ENCODE results near the gene MYL3. TPM values are rescaled to one million over a fixed set of nuclear protein-coding genes. Genes with fewer than 3 reads are reported as not detected.
A peak's percentile ranks its signal among the peaks of the same experiment; 100 is the strongest.

MYL3 gene
- total and polyA plus RNA-seq, 4 donors, result 1.8 to 14.3 (median 2.8) TPM

DNA sequence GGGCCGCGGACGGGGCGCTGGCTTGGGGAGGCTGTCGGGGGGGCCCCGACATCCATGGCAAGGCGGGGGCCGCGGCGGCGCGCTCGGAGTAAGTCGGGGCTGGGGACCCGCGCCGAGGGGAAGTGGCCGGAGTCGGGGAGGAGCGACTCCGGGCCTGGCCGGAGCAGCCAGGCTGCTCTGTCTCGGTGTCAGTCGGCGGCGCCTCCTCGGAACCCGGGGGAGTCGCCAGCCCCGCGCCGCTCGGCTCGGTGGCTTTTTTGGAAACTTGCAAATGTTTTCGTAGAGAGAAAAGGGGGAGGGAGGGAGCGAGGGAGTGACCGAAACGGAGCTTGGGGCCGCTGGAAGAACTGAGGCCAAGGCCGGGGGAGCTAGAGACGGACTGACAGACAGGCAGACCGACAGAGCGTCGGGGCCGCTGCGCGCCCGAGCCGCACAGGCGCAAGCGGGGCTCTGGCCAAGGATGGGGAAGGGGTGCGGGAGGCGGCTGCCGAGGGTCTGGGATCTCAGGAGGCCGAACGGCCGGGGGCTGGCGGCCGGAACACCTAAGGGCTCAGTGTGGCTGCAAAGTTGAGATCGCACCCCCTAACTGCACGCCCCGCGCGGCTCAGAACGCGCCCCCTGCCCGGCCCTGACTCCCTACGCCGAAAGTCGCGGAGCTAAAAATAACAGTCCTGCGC, 19.3 kb upstream of the MYL3 start:
- H3K27ac ChIP-seq (ENCODE audit: low read depth in 1 of 2, low read length in 2 of 2), result peak overlapping the region in 1 of 2 donors; percentile 32
- H3K36me3 ChIP-seq (ENCODE audit: control insufficient read depth in 1 of 2, insufficient read depth in 2 of 2, low read length in 1 of 2), result no peaks in the 10 kb centered on the region
- no peaks in the 10 kb centered on the region for H3K27me3 ChIP-seq (ENCODE audit: control insufficient read depth in 1 of 2, insufficient read depth in 2 of 2, low read length in 1 of 2)
- intact Hi-C loops (cut with DNase I), result no loop called here
- H3K4me1 ChIP-seq (ENCODE audit: control insufficient read depth in 1 of 2, insufficient read depth in 2 of 2, low read length in 2 of 2), result no peaks in the 10 kb centered on the region
- H3K9me3 ChIP-seq (ENCODE audit: control insufficient read depth, low read length), result no peaks in the 10 kb centered on the region
- WGBS, 2 donors, result 0 to 1% methylated on average over 50 to 72 of the region's 72 CpGs
- DNase-seq (peak in 1 of 2 donors; percentile 82), ATAC-seq (ENCODE audit: low FRiP score) (peak; percentile 56)
- peak overlapping the region; percentile 57 to 66 for H3K4me3 ChIP-seq (ENCODE audit: low read length in 2 of 2)

DNA sequence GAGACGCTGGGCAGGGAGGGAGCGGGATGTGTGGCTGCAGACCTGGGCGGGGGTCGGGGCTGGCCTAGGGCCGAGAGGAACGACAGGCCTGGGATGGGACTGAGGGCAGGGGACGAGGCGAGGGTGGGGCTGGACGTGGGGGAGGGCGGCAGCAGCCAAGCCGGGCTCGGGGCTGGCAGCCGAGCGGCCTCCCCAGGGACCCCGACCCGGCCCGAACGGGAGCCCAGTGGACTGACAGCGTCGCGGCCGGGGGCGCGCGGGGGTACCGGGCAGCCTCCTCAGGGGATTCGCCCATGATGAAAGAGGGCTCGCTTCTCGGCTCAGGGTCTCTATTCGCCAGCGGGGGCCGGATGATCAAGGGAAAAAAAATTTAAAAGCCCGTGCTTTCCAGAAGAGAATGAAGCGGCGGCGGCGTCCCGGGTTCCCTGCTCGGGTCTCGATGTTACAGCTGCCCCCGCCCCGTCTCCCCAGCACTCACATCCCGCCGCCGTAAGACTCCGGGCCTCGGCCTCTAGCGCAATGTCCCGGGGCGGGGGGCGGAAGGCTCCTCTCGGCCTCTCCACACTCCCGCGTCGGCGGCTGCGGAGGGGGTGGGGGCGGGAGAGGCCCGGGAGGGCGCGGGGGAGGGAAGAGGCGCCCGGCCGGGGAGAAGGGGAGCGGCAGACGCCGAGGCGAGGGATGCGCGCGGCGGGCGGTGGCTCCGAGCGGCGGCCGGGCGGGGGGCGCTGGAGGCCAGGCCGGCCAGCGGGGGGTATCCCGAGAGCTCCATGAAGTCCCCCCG, 18.5 kb upstream of the MYL3 start:
- ATAC-seq (ENCODE audit: low FRiP score), result peak; percentile 47
- Histone ChIP-seq H3K27ac (ENCODE audit: low read depth in 1 of 2, low read length in 2 of 2) (no peak overlapping the region), H3K4me1 (ENCODE audit: control insufficient read depth in 1 of 2, insufficient read depth in 2 of 2, low read length in 2 of 2) (no peaks in the 10 kb centered on the region), H3K36me3 (ENCODE audit: control insufficient read depth in 1 of 2, insufficient read depth in 2 of 2, low read length in 1 of 2) (no peaks in the 10 kb centered on the region), H3K9me3 (ENCODE audit: control insufficient read depth, low read length) (no peaks in the 10 kb centered on the region), H3K4me3 (ENCODE audit: low read length in 2 of 2) (peak overlapping the region; percentile 57 to 66), H3K27me3 (ENCODE audit: control insufficient read depth in 1 of 2, insufficient read depth in 2 of 2, low read length in 1 of 2) (no peaks in the 10 kb centered on the region)
- intact Hi-C loops (cut with DNase I), result no loop called here
- 1 to 2% methylated on average over 44 to 83 of the region's 83 CpGs for WGBS, 2 donors
- DNase-seq, result peak in 1 of 2 donors; percentile 84

DNA sequence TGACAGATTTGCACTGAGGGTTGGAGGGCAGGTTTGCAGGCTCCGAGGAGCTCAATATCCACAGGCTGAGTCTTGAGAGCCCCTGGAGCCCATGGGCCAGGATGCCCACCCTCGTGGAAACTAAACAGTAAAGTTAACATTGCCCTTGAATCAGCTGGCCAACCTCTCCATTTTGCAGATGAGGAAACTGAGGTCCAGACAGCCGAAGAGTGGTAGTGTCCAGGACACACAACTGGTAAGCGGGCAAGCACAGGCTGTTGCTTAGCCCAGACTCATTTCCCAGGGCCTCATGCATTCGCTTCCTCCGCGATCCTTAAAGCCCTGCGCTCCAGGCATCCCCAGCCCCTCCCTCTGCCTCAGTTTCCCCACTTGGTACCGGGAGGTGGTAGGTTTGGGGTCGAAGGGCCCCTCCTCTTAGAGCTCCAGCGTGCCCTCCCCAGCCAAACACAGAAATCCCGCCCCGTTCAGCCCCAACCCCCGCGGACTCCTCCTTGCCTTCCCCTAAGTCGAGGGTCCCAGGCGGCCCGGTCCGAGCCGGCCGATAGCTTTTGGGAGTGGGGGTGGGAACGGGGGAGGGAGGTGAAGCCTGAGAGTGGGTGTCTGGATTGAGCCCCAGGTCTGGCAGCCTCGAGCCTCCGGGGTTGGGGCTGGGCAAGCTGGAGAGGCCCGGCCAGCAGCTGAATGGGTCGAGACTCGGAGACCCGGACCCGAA, 17.8 kb upstream of the MYL3 start:
- H3K4me3 ChIP-seq (ENCODE audit: low read length in 2 of 2), result peak overlapping the region in 1 of 2 donors; percentile 57
- ATAC-seq (ENCODE audit: low FRiP score), result no peak
- intact Hi-C loops (cut with DNase I), result no loop called here
- no peaks in the 10 kb centered on the region for H3K36me3 ChIP-seq (ENCODE audit: control insufficient read depth in 1 of 2, insufficient read depth in 2 of 2, low read length in 1 of 2)
- no peaks in the 10 kb centered on the region for H3K4me1 ChIP-seq (ENCODE audit: control insufficient read depth in 1 of 2, insufficient read depth in 2 of 2, low read length in 2 of 2)
- no peak for DNase-seq
- WGBS, 2 donors, result 52 to 53% methylated on average over 28 to 29 of the region's 29 CpGs
- H3K27ac ChIP-seq (ENCODE audit: low read depth in 1 of 2, low read length in 2 of 2), result no peak overlapping the region
- no peaks in the 10 kb centered on the region for H3K9me3 ChIP-seq (ENCODE audit: control insufficient read depth, low read length)
- no peaks in the 10 kb centered on the region for H3K27me3 ChIP-seq (ENCODE audit: control insufficient read depth in 1 of 2, insufficient read depth in 2 of 2, low read length in 1 of 2)

- ATAC-seq (ENCODE audit: low FRiP score) (no peak), DNase-seq (no peak)
- WGBS, 2 donors, result 50% methylated on average over 2 of the region's 2 CpGs
- Histone ChIP-seq H3K4me3 (ENCODE audit: low read length in 2 of 2) (no peak overlapping the region), H3K4me1 (ENCODE audit: control insufficient read depth in 1 of 2, insufficient read depth in 2 of 2, low read length in 2 of 2) (peaks cover 0 to 3% of the 10 kb centered on the region in 2 donors), H3K27me3 (ENCODE audit: control insufficient read depth in 1 of 2, insufficient read depth in 2 of 2, low read length in 1 of 2) (no peaks in the 10 kb centered on the region), H3K36me3 (ENCODE audit: control insufficient read depth in 1 of 2, insufficient read depth in 2 of 2, low read length in 1 of 2) (no peaks in the 10 kb centered on the region), H3K9me3 (ENCODE audit: control insufficient read depth, low read length) (no peaks in the 10 kb centered on the region), H3K27ac (ENCODE audit: low read depth in 1 of 2, low read length in 2 of 2) (no peak overlapping the region)
- intact Hi-C loops (cut with DNase I), result no loop called here
Observed at GRCh38 chr3:46878781-46879436, 15.7 kb upstream of the MYL3 start.

DNA sequence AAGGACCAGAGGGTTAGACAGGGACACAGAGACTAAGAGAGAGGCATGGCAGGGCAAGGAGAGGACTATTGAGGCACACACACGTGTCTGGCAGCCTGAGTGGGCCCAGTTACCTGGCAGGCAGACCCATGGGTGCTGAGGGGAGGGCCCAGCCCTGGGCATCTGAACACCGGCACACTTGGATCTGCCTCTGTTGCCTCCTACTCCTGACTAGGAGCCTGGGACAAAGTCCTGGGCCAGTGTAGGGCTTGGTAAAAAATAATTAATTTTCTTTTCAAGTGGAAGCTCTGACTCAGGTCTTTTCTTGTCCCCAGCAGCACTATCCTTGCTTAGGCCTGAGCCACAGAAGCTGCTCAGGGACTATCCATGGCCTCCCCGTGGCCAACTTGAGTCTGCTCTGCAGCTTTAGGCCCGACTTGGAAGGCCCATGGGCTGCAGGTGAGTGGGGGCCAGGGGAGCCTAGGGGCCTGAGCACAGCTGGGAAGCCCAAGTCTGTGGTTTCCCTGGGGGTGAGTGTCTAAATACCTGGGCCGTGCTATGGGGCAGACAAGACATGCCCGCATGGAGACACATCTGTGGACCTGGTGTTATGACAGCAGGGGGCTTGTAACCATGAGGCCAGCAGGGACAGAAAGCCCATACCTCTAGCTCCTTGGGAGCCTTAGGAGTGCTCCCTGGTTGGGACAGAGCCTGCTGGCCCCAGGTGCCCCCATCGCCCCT, 14.3 kb upstream of the MYL3 start, which contains the start of gene PTH1R:
PTH1R (plus strand) TSS at position 316 of the 720 bp plus-strand sequence. CDS start 5,839 bp downstream, outside the sequence.
- ATAC-seq (ENCODE audit: low FRiP score) (no peak), DNase-seq (no peak)
- Histone ChIP-seq H3K4me3 (ENCODE audit: low read length in 2 of 2) (no peak within 1 kb of the TSS), H3K36me3 (ENCODE audit: control insufficient read depth in 1 of 2, insufficient read depth in 2 of 2, low read length in 1 of 2) (no peaks in the 10 kb centered on the region), H3K27me3 (ENCODE audit: control insufficient read depth in 1 of 2, insufficient read depth in 2 of 2, low read length in 1 of 2) (no peaks in the 10 kb centered on the region), H3K27ac (ENCODE audit: low read depth in 1 of 2, low read length in 2 of 2) (no peak within 1 kb of the TSS), H3K9me3 (ENCODE audit: control insufficient read depth, low read length) (no peaks in the 10 kb centered on the region), H3K4me1 (ENCODE audit: control insufficient read depth in 1 of 2, insufficient read depth in 2 of 2, low read length in 2 of 2) (peaks cover 0 to 3% of the 10 kb centered on the region in 2 donors)
- intact Hi-C loops (cut with DNase I), result no loop called here
- 86 to 91% methylated on average over 7 of the region's 7 CpGs for WGBS, 2 donors

DNA sequence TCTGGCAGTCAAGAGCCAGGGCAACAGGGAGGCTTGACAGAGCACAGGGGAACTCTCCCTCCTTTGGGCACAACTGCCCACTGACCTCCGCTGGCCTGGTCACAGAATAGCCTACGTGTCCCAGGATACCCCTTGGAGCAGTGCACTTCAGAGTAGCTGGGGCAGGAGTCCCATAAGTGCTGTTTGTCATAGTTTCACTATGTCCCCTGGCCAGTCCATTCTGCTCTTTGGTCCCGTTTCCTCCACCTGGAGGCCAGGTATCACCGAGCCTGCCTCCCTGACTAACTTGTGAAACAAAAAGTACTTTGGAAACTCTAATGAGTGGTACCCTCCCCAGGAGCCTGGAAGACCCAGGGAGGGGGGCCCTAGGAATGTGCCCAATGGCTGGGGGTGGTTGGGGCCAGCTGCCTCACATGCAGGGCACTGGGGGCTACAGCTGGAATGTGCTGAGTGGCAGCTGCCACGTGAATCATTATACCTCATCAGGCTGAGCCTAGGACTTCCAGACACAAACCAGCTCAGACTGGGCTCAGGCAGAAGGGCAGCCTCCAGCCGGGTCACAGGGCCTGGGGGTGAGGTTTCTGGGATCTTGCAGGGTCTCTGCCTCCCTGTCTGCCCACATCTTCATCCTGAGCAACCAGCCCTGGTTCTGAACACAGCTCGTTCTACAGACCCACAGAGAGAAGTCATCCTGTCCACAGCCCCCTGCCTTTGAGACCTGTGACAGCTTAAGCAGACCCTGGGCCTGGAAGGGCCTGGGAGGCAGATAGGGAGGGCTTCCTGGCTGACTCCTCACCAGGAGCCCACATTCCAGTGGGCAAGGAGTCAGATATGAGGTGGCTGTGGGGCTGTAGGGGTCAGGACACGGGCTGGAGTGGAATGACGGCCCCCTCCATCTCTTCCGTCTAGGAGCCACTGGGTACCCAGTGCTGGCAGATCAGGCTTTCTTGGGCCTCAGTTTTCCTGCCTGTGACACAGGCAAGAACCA, 13.4 kb upstream of the MYL3 start:
- DNase-seq (no peak), ATAC-seq (ENCODE audit: low FRiP score) (no peak)
- Histone ChIP-seq H3K36me3 (ENCODE audit: control insufficient read depth in 1 of 2, insufficient read depth in 2 of 2, low read length in 1 of 2) (no peaks in the 10 kb centered on the region), H3K9me3 (ENCODE audit: control insufficient read depth, low read length) (no peaks in the 10 kb centered on the region), H3K27me3 (ENCODE audit: control insufficient read depth in 1 of 2, insufficient read depth in 2 of 2, low read length in 1 of 2) (no peaks in the 10 kb centered on the region), H3K4me1 (ENCODE audit: control insufficient read depth in 1 of 2, insufficient read depth in 2 of 2, low read length in 2 of 2) (peaks cover 0 to 3% of the 10 kb centered on the region in 2 donors), H3K27ac (ENCODE audit: low read depth in 1 of 2, low read length in 2 of 2) (no peak overlapping the region), H3K4me3 (ENCODE audit: low read length in 2 of 2) (no peak overlapping the region)
- intact Hi-C loops (cut with DNase I), result no loop called here
- 89 to 93% methylated on average over 10 of the region's 10 CpGs for WGBS, 2 donors

GRCh38 chr3:46875560-46875959, 12.3 kb upstream of the MYL3 start:
- WGBS, 2 donors, result 97 to 98% methylated on average over 9 of the region's 9 CpGs
- Histone ChIP-seq H3K9me3 (ENCODE audit: control insufficient read depth, low read length) (no peaks in the 10 kb centered on the region), H3K4me3 (ENCODE audit: low read length in 2 of 2) (no peak overlapping the region), H3K4me1 (ENCODE audit: control insufficient read depth in 1 of 2, insufficient read depth in 2 of 2, low read length in 2 of 2) (peaks cover 0 to 5% of the 10 kb centered on the region in 2 donors), H3K27ac (ENCODE audit: low read depth in 1 of 2, low read length in 2 of 2) (no peak overlapping the region), H3K27me3 (ENCODE audit: control insufficient read depth in 1 of 2, insufficient read depth in 2 of 2, low read length in 1 of 2) (no peaks in the 10 kb centered on the region), H3K36me3 (ENCODE audit: control insufficient read depth in 1 of 2, insufficient read depth in 2 of 2, low read length in 1 of 2) (no peaks in the 10 kb centered on the region)
- DNase-seq (no peak), ATAC-seq (ENCODE audit: low FRiP score) (no peak)
- intact Hi-C loops (cut with DNase I), result no loop called here

Measured in aorta (tissue), 5 donors.